ENCODE measurements around the gene MMP11.

The MMP11 gene

DNA sequence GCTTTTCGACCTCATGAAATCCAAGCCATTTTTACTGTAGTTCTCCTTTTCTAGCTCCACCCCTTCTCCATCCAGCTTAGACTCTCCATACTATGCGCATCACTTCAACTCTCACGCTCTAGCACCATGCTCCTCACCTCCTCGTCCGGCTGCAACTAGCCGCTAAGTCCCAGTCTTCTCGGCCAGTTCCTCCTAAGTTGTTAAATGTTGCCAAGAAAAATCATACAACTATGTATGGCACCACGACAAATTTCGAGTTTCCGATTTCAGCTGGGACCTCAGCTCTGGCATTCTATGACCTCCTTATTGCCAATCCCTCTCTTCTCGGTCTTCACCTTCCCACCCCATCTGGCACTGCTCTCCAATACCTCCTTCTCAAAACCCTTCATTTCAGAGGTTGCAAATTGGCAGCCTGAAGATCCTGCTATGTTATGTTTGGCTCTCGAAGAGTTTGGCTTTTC lies 22.8 kb upstream of the MMP11 start:
- Histone ChIP-seq H3K9ac (peak overlapping the region in 10 of 11 experiments; percentile 88 to 99 (median 94); a peak in 18 of 22 replicates), H3K27me3 (no peaks in the 10 kb centered on the region), H3K4me2 (peak overlapping the region; percentile 75 to 99 (median 92)), H3K9me3 (replicated peaks in 1 of 11) (peaks cover 0 to 3% (median under 1%) of the 10 kb centered on the region in 11 experiments; a peak in 6 of 22 replicates), H3K4me3 (peak overlapping the region; percentile 72 to 88 (median 79)), H4K20me1 (peaks cover 0 to 31% (median 6%) of the 10 kb centered on the region in 11 experiments; a peak in 6 of 22 replicates), H3K36me3 (peaks cover 4 to 25% (median 13%) of the 10 kb centered on the region in 11 experiments), H3K4me1 (peaks cover 54 to 85% (median 79%) of the 10 kb centered on the region in 10 experiments), H3K27ac (peak overlapping the region in 6 of 11 experiments; percentile 90 to 100 (median 98); a peak in 8 of 22 replicates)
- TF ChIP-seq Cebpa-rat (IDR thresholded peaks at IDR 0.05), result no peak

DNA sequence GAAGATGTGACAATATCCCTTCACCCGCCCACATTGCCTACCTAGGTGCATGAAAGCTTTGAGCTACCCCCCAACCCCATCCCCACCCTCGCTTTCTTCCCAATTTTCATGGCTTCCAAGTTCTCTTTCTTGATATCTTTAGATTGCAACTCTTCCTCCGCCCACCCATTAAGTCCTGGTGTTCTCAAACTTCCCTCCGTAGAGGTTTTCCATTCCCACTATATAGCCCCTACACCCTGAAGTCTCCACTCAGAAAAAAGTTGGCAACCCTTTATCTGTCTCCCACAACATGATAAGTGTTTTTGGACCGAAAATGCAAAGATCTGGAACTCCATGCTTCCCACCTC lies 22.3 kb upstream of the MMP11 start:
- H3K9me3 ChIP-seq (replicated peaks in 1 of 11), result no peaks in the 10 kb centered on the region
- no peak for TF ChIP-seq Cebpa-rat (IDR thresholded peaks at IDR 0.05)
- peaks cover 54 to 89% (median 84%) of the 10 kb centered on the region in 10 experiments for H3K4me1 ChIP-seq
- no peaks in the 10 kb centered on the region for H3K27me3 ChIP-seq
- H3K36me3 ChIP-seq, result peaks cover 0 to 20% (median 8%) of the 10 kb centered on the region in 11 experiments; a peak in 18 of 22 replicates
- H3K4me2 ChIP-seq, result peak overlapping the region; percentile 75 to 99 (median 92)
- H4K20me1 ChIP-seq, result peaks cover 0 to 27% (median 2%) of the 10 kb centered on the region in 11 experiments; a peak in 6 of 22 replicates
- peak overlapping the region in 10 of 11 experiments; percentile 86 to 100 (median 97); a peak in 21 of 22 replicates for H3K27ac ChIP-seq
- H3K4me3 ChIP-seq, result peak overlapping the region; percentile 72 to 88 (median 79)
- peak overlapping the region; percentile 86 to 99 (median 92) for H3K9ac ChIP-seq

DNA sequence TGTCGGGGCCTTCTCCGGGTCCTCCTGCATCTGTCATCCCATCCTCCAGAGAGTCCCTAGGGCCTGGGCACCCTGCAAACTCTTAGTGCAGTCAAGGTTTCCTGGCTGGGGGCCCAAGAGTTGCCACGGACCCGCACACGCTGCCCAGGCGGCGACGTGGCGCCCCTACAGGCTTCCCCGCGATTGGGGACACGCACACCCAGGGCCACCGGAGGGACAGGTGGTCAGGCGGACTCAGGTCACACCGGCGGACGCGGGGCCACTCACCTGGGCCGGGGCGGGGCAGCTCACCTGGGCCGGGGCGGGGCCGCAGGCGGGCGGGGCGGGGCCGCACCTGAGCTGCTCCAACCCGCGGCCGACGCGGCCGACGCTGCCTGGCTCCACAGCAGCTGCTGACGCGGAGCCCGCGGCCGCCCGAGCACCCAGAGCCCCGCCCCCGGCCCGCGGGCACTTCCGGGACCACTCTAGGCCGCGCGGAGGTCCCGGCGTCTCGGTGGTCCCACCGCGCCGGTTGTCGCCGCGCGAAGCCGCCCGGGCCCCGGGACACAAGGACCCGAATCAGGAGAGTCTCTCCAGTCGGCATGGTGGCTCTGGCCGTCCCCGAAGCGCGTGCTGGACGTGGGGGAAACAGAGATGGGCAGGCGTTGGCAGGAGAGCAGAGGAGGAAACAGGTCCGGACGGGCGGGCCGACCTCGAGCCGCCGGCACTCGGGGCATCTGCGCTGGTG lies 21.8 kb upstream of the MMP11 start, which contains the start of gene ZNF70:
TSS of gene ZNF70 (minus strand) at position 399 of the 727 bp plus-strand sequence. CDS start 5,972 bp downstream, outside the sequence.
- peak within 1 kb of the TSS; percentile 86 to 100 (median 96) for H3K27ac ChIP-seq
- H3K4me2 ChIP-seq, result peak within 1 kb of the TSS; percentile 75 to 99 (median 94)
- no peaks in the 10 kb centered on the region for H3K27me3 ChIP-seq
- no peak for TF ChIP-seq Cebpa-rat (IDR thresholded peaks at IDR 0.05)
- peaks cover 0 to 22% (median 0%) of the 10 kb centered on the region in 11 experiments; a peak in 5 of 22 replicates for H4K20me1 ChIP-seq
- peak within 1 kb of the TSS; percentile 72 to 88 (median 79) for H3K4me3 ChIP-seq
- peaks cover 0 to 15% (median 3%) of the 10 kb centered on the region in 11 experiments; a peak in 12 of 22 replicates for H3K36me3 ChIP-seq
- no peaks in the 10 kb centered on the region for H3K9me3 ChIP-seq (replicated peaks in 1 of 11)
- peak within 1 kb of the TSS; percentile 86 to 99 (median 92) for H3K9ac ChIP-seq
- peaks cover 49 to 92% (median 88%) of the 10 kb centered on the region in 10 experiments for H3K4me1 ChIP-seq

DNA sequence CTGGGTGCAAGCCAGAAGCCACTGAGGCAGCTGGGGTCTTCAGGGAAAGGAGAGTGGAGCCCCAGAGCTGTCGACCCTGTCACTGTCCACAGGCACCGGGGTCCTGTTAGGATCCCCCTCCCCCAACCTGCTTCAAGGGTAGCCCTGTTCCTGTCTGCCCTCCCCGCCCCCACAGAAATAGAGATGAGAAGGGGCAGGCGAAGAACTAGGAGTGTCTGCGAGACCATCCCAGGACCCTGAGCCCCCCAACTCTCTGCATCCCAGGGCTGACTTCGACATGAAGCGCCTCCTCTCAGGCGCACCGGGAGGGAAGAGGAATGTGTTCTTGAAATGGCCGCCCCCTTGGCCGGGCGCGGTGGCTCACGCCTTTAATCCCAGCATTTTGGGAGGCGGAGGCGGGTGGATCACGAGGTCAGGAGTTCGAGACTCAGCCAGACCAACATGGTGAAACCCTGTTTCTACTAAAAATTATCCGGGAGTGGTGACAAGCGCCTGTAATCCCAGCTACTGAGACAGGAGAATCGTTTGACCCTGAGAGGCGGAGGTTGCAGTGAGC lies 21.1 kb upstream of the MMP11 start:
- H3K4me3 ChIP-seq, result peak overlapping the region; percentile 72 to 88 (median 79)
- peak overlapping the region; percentile 74 to 99 (median 94) for H3K4me2 ChIP-seq
- H3K9ac ChIP-seq, result peak overlapping the region; percentile 86 to 99 (median 92)
- TF ChIP-seq Cebpa-rat (IDR thresholded peaks at IDR 0.05), result no peak
- H3K27me3 ChIP-seq, result no peaks in the 10 kb centered on the region
- H3K9me3 ChIP-seq (replicated peaks in 1 of 11), result no peaks in the 10 kb centered on the region
- peaks cover 0 to 8% (median 0%) of the 10 kb centered on the region in 11 experiments; a peak in 4 of 22 replicates for H3K36me3 ChIP-seq
- peak overlapping the region; percentile 86 to 100 (median 96) for H3K27ac ChIP-seq
- peaks cover 0 to 18% (median 0%) of the 10 kb centered on the region in 11 experiments; a peak in 3 of 22 replicates for H4K20me1 ChIP-seq
- H3K4me1 ChIP-seq, result peaks cover 42 to 93% (median 88%) of the 10 kb centered on the region in 10 experiments

DNA sequence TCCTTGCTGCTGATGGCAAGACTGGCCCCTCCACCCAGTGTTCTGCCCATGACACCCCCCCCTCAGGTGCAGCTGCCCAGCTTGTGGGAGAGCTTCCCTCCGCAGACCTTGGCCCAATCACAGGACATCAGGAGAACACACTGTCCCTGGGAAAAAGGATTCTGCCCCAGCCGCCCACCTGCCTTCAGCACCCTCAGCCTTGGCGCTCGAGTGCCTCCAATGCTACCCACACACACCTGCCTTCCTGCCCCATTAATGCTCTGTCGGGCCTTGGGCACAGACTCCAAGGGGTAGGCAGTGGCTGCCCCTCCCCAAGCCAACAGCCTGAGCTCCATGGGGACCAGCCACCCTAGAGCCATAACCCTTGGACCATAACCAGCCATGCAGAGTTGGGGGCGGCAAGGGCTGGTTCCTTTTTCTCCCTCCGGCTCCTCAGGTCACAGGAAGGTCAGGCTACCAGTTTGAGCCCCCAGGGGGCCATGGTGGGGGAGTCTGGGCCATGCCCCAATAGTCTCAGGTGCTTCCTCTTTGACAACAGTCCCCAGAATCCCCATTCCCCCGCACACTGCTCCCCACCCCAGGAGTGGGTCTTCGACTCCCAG lies 20.5 kb upstream of the MMP11 start:
- Histone ChIP-seq H3K4me1 (peaks cover 42 to 93% (median 88%) of the 10 kb centered on the region in 10 experiments), H3K9ac (peak overlapping the region; percentile 86 to 99 (median 92); a peak in 21 of 22 replicates), H3K4me2 (peak overlapping the region; percentile 74 to 99 (median 94))

DNA sequence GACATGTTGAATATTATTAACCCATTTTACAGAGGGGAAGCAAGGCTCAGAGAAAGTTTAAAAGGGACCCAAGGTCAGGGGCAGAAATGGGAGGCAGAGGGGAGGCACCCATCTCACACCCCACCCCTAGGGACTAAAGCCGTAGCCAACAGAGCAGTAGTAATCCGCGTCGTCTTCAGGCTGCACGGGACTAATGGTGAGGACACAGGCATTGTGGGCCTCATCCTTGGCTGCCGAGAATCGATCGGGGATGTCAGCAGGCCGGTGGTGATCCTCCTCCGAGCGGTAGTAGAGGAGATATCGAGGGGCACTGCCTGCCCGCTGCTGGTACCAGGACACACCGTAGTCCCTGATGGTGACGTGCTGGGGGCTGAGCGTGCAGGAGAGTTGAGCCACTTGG lies 19.9 kb upstream of the MMP11 start:
- no peaks in the 10 kb centered on the region for H3K9me3 ChIP-seq (replicated peaks in 1 of 11)
- H3K4me3 ChIP-seq, result peak overlapping the region in 7 of 10 experiments; percentile 72 to 88 (median 79); a peak in 14 of 20 replicates
- peak overlapping the region; percentile 74 to 99 (median 94) for H3K4me2 ChIP-seq
- no peaks in the 10 kb centered on the region for H3K27me3 ChIP-seq
- peaks cover 39 to 93% (median 89%) of the 10 kb centered on the region in 10 experiments for H3K4me1 ChIP-seq
- TF ChIP-seq Cebpa-rat (IDR thresholded peaks at IDR 0.05), result 0 out of 22 replicates have a peak, but pooled peaks of 1 of the 11 experiments have one; percentile 5
- peak overlapping the region in 10 of 11 experiments; percentile 30 to 100 (median 97); a peak in 18 of 22 replicates for H3K27ac ChIP-seq
- H3K36me3 ChIP-seq, result no peaks in the 10 kb centered on the region
- H4K20me1 ChIP-seq, result peaks cover 0 to 11% (median 0%) of the 10 kb centered on the region in 11 experiments; a peak in 2 of 22 replicates
- H3K9ac ChIP-seq, result peak overlapping the region in 9 of 11 experiments; percentile 28 to 99 (median 96); a peak in 17 of 22 replicates

More for the DNA sequence above, 20.5 kb upstream of the MMP11 start:
- Histone ChIP-seq H3K9me3 (replicated peaks in 1 of 11) (no peaks in the 10 kb centered on the region), H3K36me3 (peaks cover 0 to 3% (median 0%) of the 10 kb centered on the region in 11 experiments; a peak in 2 of 22 replicates), H3K4me3 (peak overlapping the region; percentile 72 to 88 (median 79)), H3K27me3 (no peaks in the 10 kb centered on the region), H3K27ac (peak overlapping the region; percentile 86 to 100 (median 96); a peak in 21 of 22 replicates), H4K20me1 (peaks cover 0 to 16% (median 0%) of the 10 kb centered on the region in 11 experiments; a peak in 2 of 22 replicates)
- TF ChIP-seq Cebpa-rat (IDR thresholded peaks at IDR 0.05), result no peak

DNA sequence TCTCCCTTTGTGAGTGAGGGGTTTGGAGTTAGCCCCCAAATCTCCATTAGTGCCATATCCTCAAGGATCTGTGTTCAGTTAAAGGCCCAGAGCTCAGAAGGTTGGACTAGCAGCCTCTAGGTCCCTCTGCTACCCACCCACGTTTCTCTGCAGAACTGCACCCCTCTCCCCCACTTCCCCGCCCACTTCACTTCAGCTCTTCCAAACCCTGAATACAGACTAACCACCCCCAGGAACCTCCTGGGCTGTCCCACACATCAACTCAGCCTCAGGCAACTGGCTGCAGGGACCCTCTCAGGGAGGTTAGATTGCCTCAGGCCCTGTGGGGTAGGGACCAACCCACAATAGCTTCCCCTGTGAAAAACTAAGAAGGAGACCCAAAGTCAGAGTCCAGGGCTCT lies 19.3 kb upstream of the MMP11 start:
- no peaks in the 10 kb centered on the region for H3K36me3 ChIP-seq
- H3K9me3 ChIP-seq (replicated peaks in 1 of 11), result no peaks in the 10 kb centered on the region
- H3K4me1 ChIP-seq, result peaks cover 34 to 93% (median 86%) of the 10 kb centered on the region in 10 experiments
- H3K4me2 ChIP-seq, result peak overlapping the region; percentile 42 to 99 (median 94); a peak in 20 of 22 replicates
- H4K20me1 ChIP-seq, result peaks cover 0 to 7% (median 0%) of the 10 kb centered on the region in 11 experiments; a peak in 1 of 22 replicates
- H3K27ac ChIP-seq, result peak overlapping the region in 8 of 11 experiments; percentile 93 to 100 (median 98); a peak in 16 of 22 replicates
- H3K9ac ChIP-seq, result peak overlapping the region in 8 of 11 experiments; percentile 25 to 99 (median 96); a peak in 16 of 22 replicates
- no peak for TF ChIP-seq Cebpa-rat (IDR thresholded peaks at IDR 0.05)
- peak overlapping the region in 7 of 10 experiments; percentile 3 to 80 (median 73); a peak in 12 of 20 replicates for H3K4me3 ChIP-seq
- no peaks in the 10 kb centered on the region for H3K27me3 ChIP-seq

Measured in BLaER1 treated with 17β-estradiol and CSF1 and Interleukin-3, amounts not matched to agents 10 nM and 100 nM (cell line).